GM12875 (cell line): ENCODE data around the gene SLC10A7.

Experiments
- H3K4me3 ChIP-seq: one replicate; pipeline ENCODE4 v1.5.1; 2011; ENCODE audit warnings: low read depth, low read length, control low read depth
- TF ChIP-seq, protein P1 (sequence below): IDR thresholded peaks from 2 replicates; pipeline ENCODE4 v1.5.1; 2011; ENCODE audit warnings: low read depth, mild to moderate bottlenecking, control low read depth, inconsistent platforms, low read length, moderate library complexity, borderline replicate concordance; ENCODE audit not compliant: insufficient read depth

SLC10A7 gene

DNA sequence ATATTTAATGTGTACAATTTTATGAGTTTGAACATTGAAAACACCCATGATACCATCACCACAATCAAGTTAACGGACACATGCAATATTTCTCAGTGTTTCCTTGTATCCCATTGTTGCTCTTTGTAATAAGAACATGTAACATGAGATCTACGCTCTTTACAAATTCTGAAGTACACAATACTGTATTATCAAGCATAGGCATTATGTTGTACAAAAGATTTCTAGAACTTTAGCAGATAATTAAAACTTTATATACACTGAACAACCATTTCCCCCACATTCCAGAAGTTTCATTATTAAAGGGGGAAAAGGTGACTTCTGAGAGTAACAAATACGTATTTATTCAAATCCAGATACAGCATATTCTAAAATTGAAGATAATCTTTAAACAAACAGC, 114.5 kb downstream of the SLC10A7 start:
- H3K4me3 ChIP-seq, result no peak overlapping the region
- TF ChIP-seq, protein P1, sequence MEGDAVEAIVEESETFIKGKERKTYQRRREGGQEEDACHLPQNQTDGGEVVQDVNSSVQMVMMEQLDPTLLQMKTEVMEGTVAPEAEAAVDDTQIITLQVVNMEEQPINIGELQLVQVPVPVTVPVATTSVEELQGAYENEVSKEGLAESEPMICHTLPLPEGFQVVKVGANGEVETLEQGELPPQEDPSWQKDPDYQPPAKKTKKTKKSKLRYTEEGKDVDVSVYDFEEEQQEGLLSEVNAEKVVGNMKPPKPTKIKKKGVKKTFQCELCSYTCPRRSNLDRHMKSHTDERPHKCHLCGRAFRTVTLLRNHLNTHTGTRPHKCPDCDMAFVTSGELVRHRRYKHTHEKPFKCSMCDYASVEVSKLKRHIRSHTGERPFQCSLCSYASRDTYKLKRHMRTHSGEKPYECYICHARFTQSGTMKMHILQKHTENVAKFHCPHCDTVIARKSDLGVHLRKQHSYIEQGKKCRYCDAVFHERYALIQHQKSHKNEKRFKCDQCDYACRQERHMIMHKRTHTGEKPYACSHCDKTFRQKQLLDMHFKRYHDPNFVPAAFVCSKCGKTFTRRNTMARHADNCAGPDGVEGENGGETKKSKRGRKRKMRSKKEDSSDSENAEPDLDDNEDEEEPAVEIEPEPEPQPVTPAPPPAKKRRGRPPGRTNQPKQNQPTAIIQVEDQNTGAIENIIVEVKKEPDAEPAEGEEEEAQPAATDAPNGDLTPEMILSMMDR, result no peak

DNA sequence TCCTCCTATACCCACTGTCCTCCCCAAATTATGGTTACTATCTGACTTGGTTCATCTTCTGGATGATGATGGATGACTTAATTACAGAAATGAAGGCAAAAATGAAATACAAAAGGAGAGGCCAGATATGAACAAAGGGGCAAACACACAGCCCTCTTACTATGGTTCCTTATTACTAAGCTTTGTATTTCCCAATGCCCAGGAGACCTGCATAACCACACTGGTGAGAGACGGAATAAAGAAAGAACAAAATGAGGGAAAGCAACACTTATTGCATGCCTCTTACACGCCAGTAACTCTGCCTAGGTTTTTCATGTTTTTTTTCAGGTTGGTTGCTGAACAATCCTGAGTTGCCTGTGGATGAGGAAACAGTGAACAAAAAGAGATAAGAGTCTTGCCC, 120.5 kb downstream of the SLC10A7 start:
- TF ChIP-seq, protein P1, result no peak
- H3K4me3 ChIP-seq, result no peak overlapping the region

DNA sequence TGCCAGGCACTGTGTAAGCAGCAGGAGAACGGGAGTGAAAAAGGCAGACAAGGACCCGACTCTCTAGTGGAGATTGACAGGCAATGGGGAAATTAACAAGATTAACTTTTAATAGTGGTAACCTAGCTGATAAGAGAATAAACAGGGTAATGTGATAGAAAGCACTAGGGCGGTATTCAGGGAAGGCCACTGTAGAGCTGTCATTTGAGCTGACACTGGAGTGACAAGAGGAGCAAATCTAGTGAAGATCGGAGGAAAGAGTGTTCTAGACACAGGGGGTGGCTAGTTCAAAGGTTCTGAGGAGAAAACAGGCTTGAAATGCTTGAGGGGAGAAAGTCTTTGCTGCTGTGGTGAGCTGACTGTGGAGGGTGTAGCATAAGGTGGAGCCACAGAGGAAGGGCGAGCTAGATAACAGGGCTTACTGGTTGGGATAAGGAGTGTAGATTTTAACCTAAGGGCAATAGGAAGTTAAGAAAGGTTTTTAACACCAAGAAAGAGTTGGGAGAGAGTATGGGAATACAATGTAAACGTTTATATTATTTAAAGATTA, 122.8 kb downstream of the SLC10A7 start:
- no peak overlapping the region for H3K4me3 ChIP-seq
- TF ChIP-seq, protein P1, result no peak

DNA sequence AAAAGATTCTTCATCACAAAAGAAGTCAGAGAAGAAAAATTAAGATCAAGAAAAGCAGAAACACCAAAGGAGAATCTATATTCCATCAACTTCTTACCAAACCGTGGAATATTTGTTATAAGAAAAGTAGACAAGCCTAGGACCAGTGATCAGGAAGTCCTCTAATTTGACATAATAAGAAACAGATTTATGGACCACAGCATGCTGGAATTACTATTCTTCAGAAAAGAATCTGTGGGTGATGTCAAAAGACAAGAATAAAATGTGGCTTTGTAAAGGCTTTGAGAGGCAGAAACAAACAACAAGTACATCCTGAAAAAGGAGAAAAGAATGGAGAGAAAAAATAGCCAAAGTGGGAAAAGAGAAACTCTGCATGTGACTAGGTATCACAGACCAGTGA, 123.3 kb downstream of the SLC10A7 start:
- TF ChIP-seq, protein P1, result no peak

DNA sequence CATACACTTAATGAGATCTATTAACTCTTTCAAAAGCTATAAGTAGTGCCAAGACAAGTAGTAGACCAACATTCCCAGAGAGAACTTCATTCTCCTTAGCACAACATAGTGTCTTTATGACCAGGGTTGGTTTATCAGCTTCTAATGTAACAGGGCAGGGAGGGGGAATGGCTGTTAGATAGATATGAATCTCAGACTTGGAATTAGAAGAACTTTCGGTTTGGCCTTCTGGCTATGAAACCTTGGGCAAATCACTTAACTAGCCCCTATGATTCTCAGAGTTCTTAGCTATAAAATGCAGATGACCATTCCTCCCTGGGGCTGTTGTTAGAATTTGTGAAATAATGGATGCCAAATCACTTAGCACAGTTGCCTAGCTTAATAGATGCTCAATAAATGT, 132.2 kb downstream of the SLC10A7 start:
- no peak overlapping the region for H3K4me3 ChIP-seq
- TF ChIP-seq, protein P1, result no peak

More for the DNA sequence above, 123.3 kb downstream of the SLC10A7 start:
- no peak overlapping the region for H3K4me3 ChIP-seq

DNA sequence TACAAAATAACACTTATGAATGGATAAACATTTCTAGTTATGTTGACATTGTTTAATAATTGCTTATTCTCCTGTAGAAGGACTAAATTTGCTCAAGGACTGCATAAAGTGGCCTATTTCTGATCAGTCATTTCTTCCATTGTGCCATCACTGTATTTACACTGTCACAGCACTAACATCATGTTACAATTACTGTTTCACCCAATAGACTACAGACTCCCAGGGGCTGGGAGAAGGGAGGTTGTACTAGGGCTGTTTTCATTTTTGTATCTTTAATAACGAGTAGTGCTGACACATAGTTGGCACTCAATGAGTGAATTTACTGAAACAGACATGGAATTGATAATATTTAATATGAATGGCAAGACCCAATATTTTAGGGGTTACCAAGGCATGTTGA, 139.5 kb downstream of the SLC10A7 start:
- H3K4me3 ChIP-seq, result no peak overlapping the region
- TF ChIP-seq, protein P1, result no peak

DNA sequence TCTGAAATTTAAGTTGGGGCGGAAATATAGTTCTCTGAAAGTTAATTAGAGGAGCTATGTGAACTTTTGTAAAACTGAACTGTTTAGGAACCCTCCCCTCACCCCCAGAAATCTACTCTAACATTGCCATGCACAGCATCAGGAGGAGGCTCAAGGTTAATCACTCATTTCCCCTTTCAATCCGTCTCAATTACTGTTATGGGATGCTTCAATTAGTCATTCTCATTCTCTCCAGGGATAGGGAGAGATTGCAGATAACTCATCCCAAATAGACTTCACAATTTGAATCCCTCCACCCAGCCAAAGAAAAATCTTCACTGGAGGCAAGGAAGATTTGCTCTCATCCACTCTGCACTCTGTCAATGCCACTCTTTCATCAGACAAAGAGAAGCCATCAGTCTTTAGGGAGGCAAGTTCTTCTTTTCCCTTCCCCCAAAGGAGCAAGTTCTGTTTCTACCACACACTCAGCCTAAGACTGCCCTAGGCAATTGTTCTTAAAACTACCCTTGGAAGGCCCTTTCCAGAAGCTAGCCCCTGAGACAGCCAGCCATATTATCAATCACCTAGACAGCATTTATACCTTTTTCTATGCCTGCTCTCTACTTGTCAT, 140.4 kb downstream of the SLC10A7 start:
- no peak overlapping the region for H3K4me3 ChIP-seq
- TF ChIP-seq, protein P1, result no peak
